WTC11 (cell line): ENCODE results near the gene GSS. TPM values are rescaled to one million over a fixed set of nuclear protein-coding genes. Genes with fewer than 3 reads are reported as not detected.

Experiments used
- ATAC-seq: fragments of 200-7000 bp; cut with Tn5 transposase; 2 replicates; pipeline ENCODE4 v1.10.0; 2021; ENCODE audit warnings: mild to moderate bottlenecking, moderate library complexity
- Bru-seq: library from RNA; stranded (reverse); fragments of 400-500 nt; gene quantifications from one replicate; lab custom pipeline; 2021; lab: Mats Ljungman, UMichigan
- CTCF ChIA-PET: fragments of 300-600 bp; sonication (Branson Sonifier 250); formaldehyde crosslinking; loops from one replicate; lab custom pipeline; 2021; ENCODE audit warnings: antibody characterized with exemption; lab: Charles Lee
- POLR2A ChIA-PET: fragments of 350-600 bp; sonication (Branson Sonifier 250); formaldehyde crosslinking; loops from one replicate; lab custom pipeline; 2021; ENCODE audit warnings: antibody characterized with exemption; lab: Charles Lee
- DNase-seq: peaks from one replicate; pipeline ENCODE4 v3.0.0; 2021; ENCODE audit warnings: low spot score
- H3K27ac Mint-ChIP-seq: 2 replicates; pipeline ENCODE4 v1.8.0; 2021; ENCODE audit warnings: mixed read lengths
- H3K27me3 Mint-ChIP-seq: 2 replicates; pipeline ENCODE4 v1.8.0; 2021; ENCODE audit warnings: low read depth, mild to moderate bottlenecking, moderate library complexity, mixed read lengths
- H3K36me3 Mint-ChIP-seq: 2 replicates; pipeline ENCODE4 v1.8.0; 2021; ENCODE audit warnings: mixed read lengths
- H3K4me1 Mint-ChIP-seq: 2 replicates; pipeline ENCODE4 v1.8.0; 2022; ENCODE audit warnings: mixed read lengths
- H3K4me3 Mint-ChIP-seq: 2 replicates; pipeline ENCODE4 v1.8.0; 2021; ENCODE audit warnings: mild to moderate bottlenecking, moderate library complexity, mixed read lengths
- H3K9me3 Mint-ChIP-seq: 2 replicates; pipeline ENCODE4 v1.8.0; 2021; ENCODE audit warnings: mixed read lengths
- CREB1 ChIP-seq: sonication (generic); formaldehyde crosslinking; IDR thresholded peaks from 2 replicates; pipeline ENCODE4 v1.8.0; 2023; ENCODE audit warnings: mild to moderate bottlenecking, missing genetic modification reagents
- IRF1 ChIP-seq: sonication (generic); formaldehyde crosslinking; IDR thresholded peaks from 2 replicates; pipeline ENCODE4 v1.8.0; 2023; ENCODE audit warnings: missing genetic modification reagents
- JAZF1 ChIP-seq: fragments of 250-450 bp; sonication (Bioruptor Pico); IDR thresholded peaks from 2 replicates; pipeline ENCODE4 v1.9.0; 2021; ENCODE audit warnings: moderate library complexity, mild to moderate bottlenecking, inconsistent platforms
- MAX ChIP-seq: sonication (generic); formaldehyde crosslinking; IDR thresholded peaks from 2 replicates; pipeline ENCODE4 v1.8.0; 2022; ENCODE audit warnings: mild to moderate bottlenecking, missing genetic modification reagents
- NFYB ChIP-seq: sonication (generic); formaldehyde crosslinking; conservative IDR thresholded peaks from 2 replicates; pipeline ENCODE4 v1.8.0; 2022; ENCODE audit warnings: low read depth, missing genetic modification reagents
- NR2C2 ChIP-seq: sonication (generic); formaldehyde crosslinking; IDR thresholded peaks from 2 replicates; pipeline ENCODE4 v1.8.0; 2022; ENCODE audit warnings: mild to moderate bottlenecking, missing genetic modification reagents
- OVOL2 ChIP-seq: fragments of 250-450 bp; sonication (Bioruptor Pico); IDR thresholded peaks from 2 replicates; pipeline ENCODE4 v1.9.0; 2021; ENCODE audit warnings: mild to moderate bottlenecking, borderline replicate concordance
- PRRX2 ChIP-seq: fragments of 250-450 bp; sonication (Bioruptor Pico); IDR thresholded peaks from 2 replicates; pipeline ENCODE4 v1.8.0; 2021; ENCODE audit warnings: mild to moderate bottlenecking
- ZBTB21 ChIP-seq: sonication (generic); formaldehyde crosslinking; IDR thresholded peaks from 2 replicates; pipeline ENCODE4 v1.8.1; 2023; ENCODE audit warnings: mild to moderate bottlenecking, missing genetic modification reagents, borderline replicate concordance
- ZMAT4 ChIP-seq: fragments of 250-450 bp; sonication (Bioruptor Pico); IDR thresholded peaks from 2 replicates; pipeline ENCODE4 v1.9.0; 2021; ENCODE audit warnings: mild to moderate bottlenecking
- ZNF121 ChIP-seq: sonication (generic); formaldehyde crosslinking; IDR thresholded peaks from 2 replicates; pipeline ENCODE4 v1.8.0; 2023; ENCODE audit warnings: missing genetic modification reagents
- ZNF138 ChIP-seq: sonication (generic); formaldehyde crosslinking; conservative IDR thresholded peaks from 2 replicates; pipeline ENCODE4 v1.8.1; 2022; ENCODE audit warnings: mild to moderate bottlenecking, moderate library complexity, missing genetic modification reagents
- ZNF263 ChIP-seq: sonication (generic); formaldehyde crosslinking; IDR thresholded peaks from 2 replicates; pipeline ENCODE4 v1.8.1; 2022; ENCODE audit warnings: low read depth, mild to moderate bottlenecking, moderate library complexity, missing genetic modification reagents
- ZNF317 ChIP-seq: sonication (generic); formaldehyde crosslinking; IDR thresholded peaks from 2 replicates; pipeline ENCODE4 v1.8.1; 2023; ENCODE audit warnings: low read depth, mild to moderate bottlenecking, moderate library complexity, missing genetic modification reagents, borderline replicate concordance
- ZNF416 ChIP-seq: fragments of 250-450 bp; sonication (Bioruptor Pico); IDR thresholded peaks from 2 replicates; pipeline ENCODE4 v1.9.0; 2021; ENCODE audit warnings: mild to moderate bottlenecking, inconsistent platforms
- ZNF423 ChIP-seq: fragments of 250-450 bp; sonication (Bioruptor Pico); IDR thresholded peaks from 2 replicates; pipeline ENCODE4 v2.1.2; 2022; ENCODE audit warnings: mild to moderate bottlenecking, moderate library complexity
- ZNF425 ChIP-seq: fragments of 250-450 bp; sonication (Bioruptor Pico); conservative IDR thresholded peaks from 2 replicates; pipeline ENCODE4 v1.9.0; 2021; ENCODE audit warnings: mild to moderate bottlenecking
- ZNF532 ChIP-seq: fragments of 250-450 bp; sonication (Bioruptor Pico); IDR thresholded peaks from 2 replicates; pipeline ENCODE4 v1.9.0; 2021; ENCODE audit warnings: mild to moderate bottlenecking, borderline replicate concordance
- long read RNA-seq, 3 experiments: library from RNA in 1 of 3; library from capped mRNA in 1 of 3; library from polyadenylated mRNA in 1 of 3; unstranded in 2 of 3; stranded (forward) in 1 of 3; transcript quantifications; one replicate each; pipeline ENCODE4 v2.0.0, GENCODE V29; 2021
- total RNA-seq: library from RNA; stranded (reverse); gene quantifications from 3 replicates; pipeline ENCODE4 v1.2.3, GENCODE V29; 2021
- TF ChIP-seq, protein P1 (sequence below): sonication (generic); formaldehyde crosslinking; IDR thresholded peaks from 2 replicates; pipeline ENCODE4 v1.8.1; 2023; ENCODE audit warnings: mild to moderate bottlenecking, missing genetic modification reagents
- TF ChIP-seq, protein P2 (sequence below): sonication (generic); formaldehyde crosslinking; IDR thresholded peaks from 2 replicates; pipeline ENCODE4 v1.8.0; 2023; ENCODE audit warnings: missing genetic modification reagents, mild to moderate bottlenecking, borderline replicate concordance

The GSS gene
- 40.7 to 47.3 TPM (median 46.7 TPM) in 3 replicates for total RNA-seq
- Bru-seq, nascent RNA = percentile 61 among the genes with signal in this experiment
- long read RNA-seq, experiment 1, transcript GSS-201 (13 exons, 1,919 nt) = major isoform, 69 of 118 reads
- long read RNA-seq, experiment 1, partial matches to known transcripts = 18 of 118 reads
- long read RNA-seq, experiment 1, other reads (novel, unspliced or antisense) = 27 of 118 reads
- long read RNA-seq, experiment 2, transcript GSS-201 (13 exons, 1,919 nt) = major isoform, 20 of 56 reads
- long read RNA-seq, experiment 2, partial matches to known transcripts = 14 of 56 reads
- long read RNA-seq, experiment 2, other reads (novel, unspliced or antisense) = 21 of 56 reads
- long read RNA-seq, experiment 3, transcript GSS-201 (13 exons, 1,919 nt) = major isoform, 45 of 77 reads
- long read RNA-seq, experiment 3, partial matches to known transcripts = 14 of 77 reads
- long read RNA-seq, experiment 3, other reads (novel, unspliced or antisense) = 18 of 77 reads

GRCh38 chr20:34955231-34956040 is at the start of gene GSS, which contains the start of gene MYH7B:
GSS (minus strand) TSS chr20:34955806; CDS start chr20:34951852, 3,954 bp downstream.
MYH7B (plus strand) TSS chr20:34955868; CDS start chr20:34978006, 22,138 bp downstream.
- Mint-ChIP-seq H3K9me3 (no peaks in the 10 kb centered on the region), H3K4me1 (peaks cover 48% of the 10 kb centered on the region), H3K4me3 (peak within 1 kb of the TSS; percentile 91), H3K27me3 (peaks cover 8% of the 10 kb centered on the region), H3K27ac (peak within 1 kb of the TSS; percentile 93), H3K36me3 (no peaks in the 10 kb centered on the region)
- POLR2A ChIA-PET = interaction anchor here (0.6 to 1.0 kb wide), 4 partner anchors 12 to 415 kb away, joined by 3 to 5 read pairs (median 4); no protein-coding TSS in a partner anchor
- peak; percentile 100 for DNase-seq
- CTCF ChIA-PET = interaction anchor here (0.5 to 3.6 kb wide), 27 partner anchors 9 to 374 kb away, joined by 3 to 103 read pairs (median 4); partner anchors contain the start of genes ACSS2, GGT7, MMP24 and MMP24OS
- ATAC-seq = peak; percentile 98
- TF ChIP-seq JAZF1 (CRISPR knock-in tag) (no peak), OVOL2 (CRISPR knock-in tag) (no peak), PRRX2 (no peak), ZNF263 (no peak), MAX (CRISPR knock-in tag) (peak; percentile 54; the same call in 1 of the 2 replicates), ZMAT4 (CRISPR knock-in tag) (no peak), IRF1 (CRISPR knock-in tag) (no peak), CREB1 (no peak), ZNF423 (no peak), ZNF416 (0 out of 2 replicates have a peak, but pooled peaks have one; percentile 8), NR2C2 (CRISPR knock-in tag) (no peak), ZNF425 (CRISPR knock-in tag) (no peak), ZNF121 (CRISPR knock-in tag) (peak; percentile 97), NFYB (no peak), ZBTB21 (peak; percentile 68; the same call in 1 of the 2 replicates), ZNF532 (CRISPR knock-in tag) (no peak), ZNF138 (CRISPR knock-in tag) (no peak), ZNF317 (CRISPR knock-in tag) (no peak)
- TF ChIP-seq, protein P1, sequence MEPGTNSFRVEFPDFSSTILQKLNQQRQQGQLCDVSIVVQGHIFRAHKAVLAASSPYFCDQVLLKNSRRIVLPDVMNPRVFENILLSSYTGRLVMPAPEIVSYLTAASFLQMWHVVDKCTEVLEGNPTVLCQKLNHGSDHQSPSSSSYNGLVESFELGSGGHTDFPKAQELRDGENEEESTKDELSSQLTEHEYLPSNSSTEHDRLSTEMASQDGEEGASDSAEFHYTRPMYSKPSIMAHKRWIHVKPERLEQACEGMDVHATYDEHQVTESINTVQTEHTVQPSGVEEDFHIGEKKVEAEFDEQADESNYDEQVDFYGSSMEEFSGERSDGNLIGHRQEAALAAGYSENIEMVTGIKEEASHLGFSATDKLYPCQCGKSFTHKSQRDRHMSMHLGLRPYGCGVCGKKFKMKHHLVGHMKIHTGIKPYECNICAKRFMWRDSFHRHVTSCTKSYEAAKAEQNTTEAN (CRISPR knock-in tag) = peak; percentile 59; the same call in 1 of the 2 replicates
- TF ChIP-seq, protein P2, sequence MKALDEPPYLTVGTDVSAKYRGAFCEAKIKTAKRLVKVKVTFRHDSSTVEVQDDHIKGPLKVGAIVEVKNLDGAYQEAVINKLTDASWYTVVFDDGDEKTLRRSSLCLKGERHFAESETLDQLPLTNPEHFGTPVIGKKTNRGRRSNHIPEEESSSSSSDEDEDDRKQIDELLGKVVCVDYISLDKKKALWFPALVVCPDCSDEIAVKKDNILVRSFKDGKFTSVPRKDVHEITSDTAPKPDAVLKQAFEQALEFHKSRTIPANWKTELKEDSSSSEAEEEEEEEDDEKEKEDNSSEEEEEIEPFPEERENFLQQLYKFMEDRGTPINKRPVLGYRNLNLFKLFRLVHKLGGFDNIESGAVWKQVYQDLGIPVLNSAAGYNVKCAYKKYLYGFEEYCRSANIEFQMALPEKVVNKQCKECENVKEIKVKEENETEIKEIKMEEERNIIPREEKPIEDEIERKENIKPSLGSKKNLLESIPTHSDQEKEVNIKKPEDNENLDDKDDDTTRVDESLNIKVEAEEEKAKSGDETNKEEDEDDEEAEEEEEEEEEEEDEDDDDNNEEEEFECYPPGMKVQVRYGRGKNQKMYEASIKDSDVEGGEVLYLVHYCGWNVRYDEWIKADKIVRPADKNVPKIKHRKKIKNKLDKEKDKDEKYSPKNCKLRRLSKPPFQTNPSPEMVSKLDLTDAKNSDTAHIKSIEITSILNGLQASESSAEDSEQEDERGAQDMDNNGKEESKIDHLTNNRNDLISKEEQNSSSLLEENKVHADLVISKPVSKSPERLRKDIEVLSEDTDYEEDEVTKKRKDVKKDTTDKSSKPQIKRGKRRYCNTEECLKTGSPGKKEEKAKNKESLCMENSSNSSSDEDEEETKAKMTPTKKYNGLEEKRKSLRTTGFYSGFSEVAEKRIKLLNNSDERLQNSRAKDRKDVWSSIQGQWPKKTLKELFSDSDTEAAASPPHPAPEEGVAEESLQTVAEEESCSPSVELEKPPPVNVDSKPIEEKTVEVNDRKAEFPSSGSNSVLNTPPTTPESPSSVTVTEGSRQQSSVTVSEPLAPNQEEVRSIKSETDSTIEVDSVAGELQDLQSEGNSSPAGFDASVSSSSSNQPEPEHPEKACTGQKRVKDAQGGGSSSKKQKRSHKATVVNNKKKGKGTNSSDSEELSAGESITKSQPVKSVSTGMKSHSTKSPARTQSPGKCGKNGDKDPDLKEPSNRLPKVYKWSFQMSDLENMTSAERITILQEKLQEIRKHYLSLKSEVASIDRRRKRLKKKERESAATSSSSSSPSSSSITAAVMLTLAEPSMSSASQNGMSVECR (CRISPR knock-in tag) = peak; percentile 59; the same call in 1 of the 2 replicates
